ENCODE data around the gene SGK1.
"Not testable (repeated sequence)": the region's sequence is repeated elsewhere in the genome, so short reads cannot be mapped to it uniquely, and the experiment has no call there.

The SGK1 gene

GRCh38 chr6:134326192-134326591 is 8.3 kb upstream of the SGK1 start:
- not testable (repeated sequence) for DNase-seq

- DNase-seq, result peak; percentile 74
Measured at GRCh38 chr6:134324766-134325165, 6.9 kb upstream of the SGK1 start.

- DNase-seq, result no peak
Measured at GRCh38 chr6:134324141-134324540, 6.2 kb upstream of the SGK1 start.

- no peak for DNase-seq
Measured at GRCh38 chr6:134323698-134324097, 5.8 kb upstream of the SGK1 start.

GRCh38 chr6:134323294-134323693 is 5.4 kb upstream of the SGK1 start:
- no peak for DNase-seq

GRCh38 chr6:134322216-134322615 is 4.3 kb upstream of the SGK1 start:
- DNase-seq, result no peak

- no peak for DNase-seq
Measured at GRCh38 chr6:134321246-134321645, 3.3 kb upstream of the SGK1 start.

- not testable (repeated sequence) for DNase-seq
Measured at GRCh38 chr6:134319686-134320085, 1.8 kb upstream of the SGK1 start.

GRCh38 chr6:134318974-134319281 is 1.0 kb upstream of the SGK1 start:
- DNase-seq, result no peak

GRCh38 chr6:134318236-134318973 is 493 bp upstream of the SGK1 start:
- DNase-seq, result peak; percentile 36

GRCh38 chr6:134316733-134317431 is 1.0 kb downstream of the SGK1 start:
- DNase-seq, result no peak

- no peak for DNase-seq
Measured at GRCh38 chr6:134315974-134316441, 1.9 kb downstream of the SGK1 start.

GRCh38 chr6:134315189-134315588 is 2.7 kb downstream of the SGK1 start:
- no peak for DNase-seq

- no peak for DNase-seq
Measured at GRCh38 chr6:134314006-134314821, 3.7 kb downstream of the SGK1 start.

- DNase-seq, result no peak
Measured at GRCh38 chr6:134312038-134312660, 5.8 kb downstream of the SGK1 start.

GRCh38 chr6:134310817-134311216 is 7.1 kb downstream of the SGK1 start:
- DNase-seq, result no peak

GRCh38 chr6:134309983-134310605 is 7.8 kb downstream of the SGK1 start:
- DNase-seq, result no peak

GRCh38 chr6:134309227-134309626 is 8.7 kb downstream of the SGK1 start:
- no peak for DNase-seq

GRCh38 chr6:134308800-134309199 is 9.1 kb downstream of the SGK1 start:
- no peak for DNase-seq

GRCh38 chr6:134307870-134308269 is 10.0 kb downstream of the SGK1 start:
- DNase-seq, result no peak

- DNase-seq, result peak; percentile 18
Measured at GRCh38 chr6:134307075-134307474, 10.8 kb downstream of the SGK1 start.

- not testable (repeated sequence) for DNase-seq
Measured at GRCh38 chr6:134304381-134304780, 13.5 kb downstream of the SGK1 start.

GRCh38 chr6:134303891-134304290 is 14.0 kb downstream of the SGK1 start:
- no peak for DNase-seq

Data from NCI-H146 (cell line).